ENCODE results near the gene NACC2. TPM values are rescaled to one million over a fixed set of nuclear protein-coding genes. Genes with fewer than 3 reads are reported as not detected.

Gene NACC2
- total and polyA plus RNA-seq, 9 of the 15 experiments (the other 6 are each of a cell fraction or from before 2014, with no cell fraction given) = 0.70 to 25.1 (median 5.6) TPM

- Histone ChIP-seq H3K4me3 (no peak overlapping the region), H3K27ac (ENCODE audit: extremely low read depth, low read depth, low read length) (no peak overlapping the region), H4K20me1 (replicated peaks; ENCODE audit: control insufficient read depth, insufficient read depth, low read length) (no peaks in the 10 kb centered on the region), H3K36me3 (ENCODE audit: control insufficient read depth, insufficient read depth, low read length) (peaks cover 20% of the 10 kb centered on the region; the same call in 1 of the 3 replicates), H3K9ac (ENCODE audit: insufficient read depth in 1 of 2, low read depth in 2 of 2, low read length in 2 of 2) (peak overlapping the region in 1 of 2 experiments; percentile 86; a peak in 2 of 4 replicates), H3K9me3 (replicated peaks; ENCODE audit: control insufficient read depth, insufficient read depth, low read depth, low read length) (no peaks in the 10 kb centered on the region), H2AFZ (ENCODE audit: low read depth, low read length) (no peak overlapping the region), H3K4me1 (replicated peaks in 1 of 2; ENCODE audit: control insufficient read depth in 2 of 2, insufficient read depth in 2 of 2, low read length in 2 of 2) (peaks cover 36 to 86% of the 10 kb centered on the region in 2 experiments), H3K4me2 (ENCODE audit: insufficient read depth, low read length) (no peak overlapping the region), H3K9me1 (ENCODE audit: control insufficient read depth, insufficient read depth, low read length) (no peaks in the 10 kb centered on the region), H3K27me3 (ENCODE audit: control insufficient read depth in 2 of 2, insufficient read depth in 2 of 2, low read length in 2 of 2) (no peaks in the 10 kb centered on the region), H3K79me2 (ENCODE audit: control insufficient read depth, insufficient read depth, low read length) (peaks cover 8% of the 10 kb centered on the region; the same call in 2 of the 3 replicates)
- ATAC-seq (no peak), DNase-seq (ENCODE audit: extremely low read depth in 1 of 4, low spot score in 3 of 4) (no peak), FAIRE-seq (no peak)
- in situ Hi-C loops (cut with MboI) = loop anchor here (5.0 kb wide), 1 partner anchor 130 kb away; no protein-coding TSS in a partner anchor
- ChIA-PET CTCF (ENCODE audit: low intra/inter-chr PET ratio) (no interaction called here), POLR2A (interaction anchor here (0.6 to 1.2 kb wide), 4 partner anchors 9 to 645 kb away, joined by 3 read pairs; partner anchors contain the start of gene UBAC1)
- 80% methylated on average over 11 of the region's 11 CpGs for WGBS (ENCODE audit: insufficient coverage, low coverage, missing lambda C conversion rate)
- BruUV-seq (replicated peaks) = no TSS peak
- intact Hi-C loops (cut with micrococcal nuclease) = no loop called here
- TF ChIP-seq MCM2 (IDR thresholded peaks at IDR 0.05; ENCODE audit: low read depth) (no peak), POLR2G (IDR thresholded peaks at IDR 0.05; ENCODE audit: low read depth, low read length) (peak; percentile 64; the same call in 1 of the 2 replicates)
Measured at GRCh38 chr9:136112541-136112940, 17.5 kb upstream of the NACC2 start.

DNA sequence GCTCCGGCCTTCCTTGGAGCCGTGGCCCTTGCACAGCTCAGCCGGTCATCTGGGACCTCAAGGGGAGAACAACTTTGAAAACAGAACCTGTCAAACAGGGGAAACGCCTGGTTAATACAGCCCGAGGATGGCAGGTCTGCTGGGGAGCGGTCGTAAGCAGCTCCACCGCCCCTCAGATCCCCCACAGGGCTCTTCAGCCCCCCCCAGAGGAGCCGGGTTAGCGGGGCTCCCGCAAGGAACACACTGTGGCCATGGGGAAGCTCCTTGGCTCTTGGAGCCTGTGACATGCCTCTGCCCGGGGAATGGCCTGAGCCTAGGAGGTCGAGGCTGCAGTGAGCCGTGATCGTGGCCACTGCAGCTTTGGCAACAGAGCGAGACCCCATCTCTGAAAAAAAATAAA, 16.8 kb upstream of the NACC2 start:
- Histone ChIP-seq H4K20me1 (replicated peaks; ENCODE audit: control insufficient read depth, insufficient read depth, low read length) (no peaks in the 10 kb centered on the region), H3K9me3 (replicated peaks; ENCODE audit: control insufficient read depth, insufficient read depth, low read depth, low read length) (no peaks in the 10 kb centered on the region), H3K9me1 (ENCODE audit: control insufficient read depth, insufficient read depth, low read length) (no peaks in the 10 kb centered on the region), H3K27ac (ENCODE audit: extremely low read depth, low read depth, low read length) (no peak overlapping the region), H3K4me3 (no peak overlapping the region), H3K9ac (ENCODE audit: insufficient read depth in 1 of 2, low read depth in 2 of 2, low read length in 2 of 2) (peak overlapping the region in 1 of 2 experiments; percentile 79; a peak in 2 of 4 replicates), H3K36me3 (ENCODE audit: control insufficient read depth, insufficient read depth, low read length) (peaks cover 20% of the 10 kb centered on the region; the same call in 1 of the 3 replicates), H3K4me1 (replicated peaks in 1 of 2; ENCODE audit: control insufficient read depth in 2 of 2, insufficient read depth in 2 of 2, low read length in 2 of 2) (peaks cover 39 to 86% of the 10 kb centered on the region in 2 experiments), H3K79me2 (ENCODE audit: control insufficient read depth, insufficient read depth, low read length) (peaks cover 1% of the 10 kb centered on the region; the same call in 2 of the 3 replicates), H3K4me2 (ENCODE audit: insufficient read depth, low read length) (no peak overlapping the region), H2AFZ (ENCODE audit: low read depth, low read length) (no peak overlapping the region), H3K27me3 (ENCODE audit: control insufficient read depth in 2 of 2, insufficient read depth in 2 of 2, low read length in 2 of 2) (no peaks in the 10 kb centered on the region)
- CTCF ChIA-PET (ENCODE audit: low intra/inter-chr PET ratio) = no interaction called here
- ATAC-seq (no peak), DNase-seq (ENCODE audit: extremely low read depth in 1 of 4, low spot score in 3 of 4) (peak in 1 of 4 experiments; percentile 40), FAIRE-seq (no peak)
- WGBS (ENCODE audit: insufficient coverage, low coverage, missing lambda C conversion rate) = 60% methylated on average over 11 of the region's 16 CpGs
- in situ Hi-C loops (cut with MboI) = loop anchor here (5.0 kb wide), 1 partner anchor 130 kb away; no protein-coding TSS in a partner anchor
- intact Hi-C loops (cut with micrococcal nuclease) = no loop called here
- BruUV-seq (replicated peaks) = no TSS peak
- TF ChIP-seq ZBTB7A (IDR thresholded peaks at IDR 0.05; ENCODE audit: borderline replicate concordance, control insufficient read depth, low read depth, low read length) = 0 out of 2 replicates have a peak, but pooled peaks have one; percentile 31
- no peak for TF ChIP-seq ZFP36 (IDR thresholded peaks at IDR 0.05; ENCODE audit: low read depth, low read length, partially characterized antibody)
- no peak for TF ChIP-seq MYBL2 (IDR thresholded peaks at IDR 0.05; ENCODE audit: low read depth)
- no peak for TF ChIP-seq MYBL2 (CRISPR knock-in tag; IDR thresholded peaks at IDR 0.05; ENCODE audit: borderline replicate concordance)
- TF ChIP-seq, protein P1, sequence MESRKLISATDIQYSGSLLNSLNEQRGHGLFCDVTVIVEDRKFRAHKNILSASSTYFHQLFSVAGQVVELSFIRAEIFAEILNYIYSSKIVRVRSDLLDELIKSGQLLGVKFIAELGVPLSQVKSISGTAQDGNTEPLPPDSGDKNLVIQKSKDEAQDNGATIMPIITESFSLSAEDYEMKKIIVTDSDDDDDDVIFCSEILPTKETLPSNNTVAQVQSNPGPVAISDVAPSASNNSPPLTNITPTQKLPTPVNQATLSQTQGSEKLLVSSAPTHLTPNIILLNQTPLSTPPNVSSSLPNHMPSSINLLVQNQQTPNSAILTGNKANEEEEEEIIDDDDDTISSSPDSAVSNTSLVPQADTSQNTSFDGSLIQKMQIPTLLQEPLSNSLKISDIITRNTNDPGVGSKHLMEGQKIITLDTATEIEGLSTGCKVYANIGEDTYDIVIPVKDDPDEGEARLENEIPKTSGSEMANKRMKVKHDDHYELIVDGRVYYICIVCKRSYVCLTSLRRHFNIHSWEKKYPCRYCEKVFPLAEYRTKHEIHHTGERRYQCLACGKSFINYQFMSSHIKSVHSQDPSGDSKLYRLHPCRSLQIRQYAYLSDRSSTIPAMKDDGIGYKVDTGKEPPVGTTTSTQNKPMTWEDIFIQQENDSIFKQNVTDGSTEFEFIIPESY (CRISPR knock-in tag; IDR thresholded peaks at IDR 0.05) = peak; percentile 94
- TF ChIP-seq FOXK2 (conservative IDR thresholded peaks at IDR 0.05 in 1 of 2, IDR thresholded peaks at IDR 0.05 in 1 of 2; ENCODE audit: low read depth in 2 of 2) = no peak
- peak; percentile 39 for TF ChIP-seq POLR2G (IDR thresholded peaks at IDR 0.05; ENCODE audit: low read depth, low read length)
- POLR2A ChIA-PET = interaction anchor here (0.6 to 3.0 kb wide), 8 partner anchors 9 to 644 kb away, joined by 3 to 9 read pairs (median 3); partner anchors contain the start of gene UBAC1

Data from K562 (cell line).